Progenitor cell of endocrine pancreas (in vitro differentiated cells): ENCODE measurements around the gene NSMF. TPM values are rescaled to one million over a fixed set of nuclear protein-coding genes. Genes with fewer than 3 reads are reported as not detected.

Source experiments
- DNase-seq: peaks from one replicate; pipeline ENCODE4 v3.0.0; 2021; ENCODE audit warnings: low spot score; ENCODE audit not compliant: unreplicated experiment
- H3K27ac Mint-ChIP-seq: 2 replicates; pipeline ENCODE4 v1.8.0; 2021; ENCODE audit warnings: mild to moderate bottlenecking, moderate library complexity, mixed read lengths
- H3K27me3 Mint-ChIP-seq: 2 replicates; pipeline ENCODE4 v1.8.0; 2021; ENCODE audit warnings: mixed read lengths
- H3K36me3 Mint-ChIP-seq: 2 replicates; pipeline ENCODE4 v1.8.0; 2022; ENCODE audit warnings: mixed read lengths; ENCODE audit not compliant: insufficient read depth
- H3K4me1 Mint-ChIP-seq: 2 replicates; pipeline ENCODE4 v1.8.0; 2021; ENCODE audit warnings: low read depth, mixed read lengths
- H3K4me3 Mint-ChIP-seq: 2 replicates; pipeline ENCODE4 v1.8.0; 2021; ENCODE audit warnings: low read depth, mild to moderate bottlenecking, moderate library complexity, mixed read lengths
- H3K9me3 Mint-ChIP-seq: 2 replicates; pipeline ENCODE4 v1.8.0; 2021; ENCODE audit warnings: low read depth, mixed read lengths
- CTCF ChIP-seq: fragments of 200-600 bp; sonication (generic); IDR thresholded peaks from one replicate; pipeline ENCODE4 v1.5.0; 2021; ENCODE audit warnings: antibody characterized with exemption, mild to moderate bottlenecking; ENCODE audit not compliant: unreplicated experiment
- total RNA-seq: library from RNA; stranded (reverse); gene quantifications from 2 replicates; pipeline ENCODE4 v1.2.1, GENCODE V29; 2021

The NSMF gene
- total RNA-seq, 1 donor from 2014 or later = 57.4 TPM

- no peak for DNase-seq
- no peak overlapping the region for H3K27ac Mint-ChIP-seq
- H3K4me1 Mint-ChIP-seq = no peaks in the 10 kb centered on the region
- TF ChIP-seq CTCF = no peak
- H3K4me3 Mint-ChIP-seq = no peak overlapping the region
- no peaks in the 10 kb centered on the region for H3K36me3 Mint-ChIP-seq
- H3K9me3 Mint-ChIP-seq = no peaks in the 10 kb centered on the region
- peaks cover 12% of the 10 kb centered on the region for H3K27me3 Mint-ChIP-seq
These were observed 4.1 kb upstream of the NSMF start for GRCh38 chr9:137462986-137463930.

GRCh38 chr9:137462396-137462985 is 3.4 kb upstream of the NSMF start:
- Mint-ChIP-seq H3K36me3 (no peaks in the 10 kb centered on the region), H3K27ac (no peak overlapping the region), H3K27me3 (peaks cover 12% of the 10 kb centered on the region), H3K9me3 (no peaks in the 10 kb centered on the region), H3K4me3 (no peak overlapping the region), H3K4me1 (no peaks in the 10 kb centered on the region)
- no peak for TF ChIP-seq CTCF
- DNase-seq = no peak

GRCh38 chr9:137461663-137462395 is 2.7 kb upstream of the NSMF start:
- H3K27ac Mint-ChIP-seq = no peak overlapping the region
- peaks cover under 1% of the 10 kb centered on the region for H3K36me3 Mint-ChIP-seq
- H3K27me3 Mint-ChIP-seq = peaks cover 12% of the 10 kb centered on the region
- H3K9me3 Mint-ChIP-seq = no peaks in the 10 kb centered on the region
- H3K4me3 Mint-ChIP-seq = no peak overlapping the region
- no peak for DNase-seq
- no peaks in the 10 kb centered on the region for H3K4me1 Mint-ChIP-seq
- TF ChIP-seq CTCF = no peak

GRCh38 chr9:137461316-137461662 is 2.2 kb upstream of the NSMF start:
- H3K4me1 Mint-ChIP-seq = no peaks in the 10 kb centered on the region
- H3K4me3 Mint-ChIP-seq = no peak overlapping the region
- H3K36me3 Mint-ChIP-seq = peaks cover 2% of the 10 kb centered on the region
- TF ChIP-seq CTCF = no peak
- H3K27me3 Mint-ChIP-seq = peaks cover 11% of the 10 kb centered on the region
- H3K27ac Mint-ChIP-seq = no peak overlapping the region
- no peak for DNase-seq
- H3K9me3 Mint-ChIP-seq = no peaks in the 10 kb centered on the region
